Renal cortical epithelial cell (primary cell): Measurements from ENCODE around the gene IL6. TPM values are rescaled to one million over a fixed set of nuclear protein-coding genes. Genes with fewer than 3 reads are reported as not detected.
"Not testable (repeated sequence)": the region's sequence is repeated elsewhere in the genome, so short reads cannot be mapped to it uniquely, and the experiment has no call there.

ENCODE experiments used
- DNase-seq: peaks from one replicate; pipeline ENCODE4 v3.0.0-alpha.2; 2011; ENCODE audit warnings: low read depth
- total RNA-seq: library from RNA; depleted of rRNA; stranded (reverse); fragments of >200 nt; gene quantifications from 2 replicates; pipeline ENCODE4 v1.2.3, GENCODE V29; 2014

Gene IL6
- total RNA-seq: 52.3 and 84.2 TPM in 2 replicates

- peak; percentile 98 for DNase-seq
These were observed at the start of gene IL6 for GRCh38 chr7:22726907-22727713. TSS of gene IL6 (plus strand) at chr7:22727200. CDS start at chr7:22727263, 63 bp downstream.

GRCh38 chr7:22677263-22677662 is 49.7 kb upstream of the IL6 start:
- DNase-seq: not testable (repeated sequence)

- no peak for DNase-seq
These were observed 49.3 kb upstream of the IL6 start for GRCh38 chr7:22677680-22678079.

DNA sequence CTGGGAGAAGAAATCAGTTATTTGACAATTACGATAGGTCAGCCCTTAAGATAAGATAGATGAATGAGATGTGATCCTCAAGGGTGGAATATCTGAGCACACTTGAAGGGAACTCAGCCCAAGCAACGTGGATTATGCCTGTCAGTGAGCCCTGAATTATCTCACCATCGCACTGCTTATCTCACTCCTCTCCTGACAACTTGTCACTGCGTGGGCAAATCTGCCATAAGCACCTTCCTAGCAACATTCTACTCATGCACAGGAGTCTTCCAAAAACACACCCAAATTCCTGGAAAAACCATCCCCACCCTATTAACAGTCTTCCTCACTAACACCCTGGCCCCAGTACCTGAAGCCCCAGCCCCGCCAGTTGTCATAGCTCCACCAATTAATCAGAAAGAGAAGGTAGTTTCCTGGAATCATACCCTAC is 46.5 kb upstream of the IL6 start:
- DNase-seq: no peak

DNA sequence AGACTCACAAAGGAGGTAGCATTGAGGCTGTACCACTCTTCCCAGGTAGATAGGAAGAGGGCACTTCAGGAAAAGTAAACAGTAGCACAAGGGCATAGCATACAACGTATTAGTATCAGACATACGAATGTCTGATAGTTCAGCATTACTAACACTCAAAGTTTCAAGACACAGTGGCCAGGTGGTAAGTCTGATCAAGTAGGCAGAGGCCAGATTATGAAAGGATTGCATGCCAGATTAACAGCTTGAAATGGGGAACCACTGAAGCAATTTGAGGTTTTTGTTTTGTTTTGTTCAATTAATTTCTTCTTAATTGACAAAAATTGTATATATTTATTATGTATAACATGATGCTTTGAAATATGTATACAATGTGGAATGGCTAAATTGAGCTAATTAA is 45.7 kb upstream of the IL6 start:
- no peak for DNase-seq

DNA sequence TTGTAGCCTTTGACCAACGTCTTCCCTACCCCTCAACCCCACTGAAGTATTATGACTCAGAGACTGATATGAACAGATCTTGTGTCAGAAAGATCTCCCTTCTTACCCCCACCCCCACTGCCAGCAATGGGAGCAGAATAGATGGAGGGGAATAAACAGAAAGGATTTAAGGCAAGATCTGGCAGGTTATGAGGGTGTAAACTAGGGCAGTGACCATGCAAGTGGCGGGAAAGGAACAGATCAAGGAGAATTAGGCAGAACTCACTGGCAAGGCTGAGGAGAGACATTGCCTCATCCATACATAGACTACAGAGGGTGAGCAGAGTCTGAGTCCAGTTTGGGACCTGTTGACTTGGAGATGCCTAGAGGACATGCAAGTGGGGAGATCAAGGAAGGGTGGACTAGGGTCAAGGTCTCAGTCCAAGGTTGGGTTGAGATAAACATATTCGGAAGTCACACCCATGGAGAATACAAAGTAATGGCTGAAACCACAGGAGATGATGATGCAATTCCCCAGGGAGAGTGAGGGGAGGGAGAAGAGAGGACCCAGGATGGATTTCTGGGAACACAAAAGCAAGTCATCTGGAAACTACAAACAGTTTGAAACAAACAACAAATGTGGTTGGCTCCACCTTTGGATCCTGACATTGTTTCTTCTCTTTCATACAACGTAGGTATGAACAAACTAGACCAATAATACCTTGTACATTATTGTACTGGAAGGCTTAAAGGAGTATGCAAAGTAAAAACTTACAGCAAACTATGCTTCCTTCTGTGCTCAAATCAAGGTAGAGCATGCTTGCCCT is 44.9 kb upstream of the IL6 start:
- DNase-seq: no peak

- DNase-seq: no peak
These were observed 43.6 kb upstream of the IL6 start for GRCh38 chr7:22683379-22683778.

- no peak for DNase-seq
These were observed 40.4 kb upstream of the IL6 start for GRCh38 chr7:22686620-22687019.

GRCh38 chr7:22688084-22688483 is 38.9 kb upstream of the IL6 start:
- DNase-seq: no peak

- not testable (repeated sequence) for DNase-seq
These were observed 38.1 kb upstream of the IL6 start for GRCh38 chr7:22688934-22689333.

DNA sequence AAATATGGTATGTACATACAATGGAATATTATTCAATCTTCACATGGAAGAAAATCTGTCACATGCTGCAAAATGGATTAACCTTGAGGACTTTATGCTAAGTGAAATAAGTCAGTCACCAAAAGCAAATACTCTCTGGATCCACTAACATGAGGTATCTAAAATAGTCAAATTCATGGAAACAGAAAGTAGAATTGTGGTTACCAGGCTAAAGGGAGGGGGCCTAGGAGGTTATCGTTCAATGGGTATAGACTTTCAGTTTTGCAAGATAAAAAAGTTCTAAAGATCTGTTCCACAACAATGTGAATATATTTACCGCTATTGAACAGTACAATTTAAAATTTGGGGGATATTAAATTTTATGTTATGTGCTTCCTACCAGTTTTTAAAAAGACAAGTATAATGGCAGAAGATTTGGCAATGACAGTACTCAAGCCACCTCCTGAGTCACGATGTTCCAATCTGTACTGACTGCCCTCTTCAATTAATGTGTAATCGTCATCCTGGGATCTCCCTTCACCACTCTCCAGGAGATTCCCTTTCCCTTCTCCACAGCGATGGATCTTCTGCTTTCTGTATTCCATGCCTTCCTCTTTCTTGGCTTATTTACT is 32.3 kb upstream of the IL6 start:
- no peak for DNase-seq

DNA sequence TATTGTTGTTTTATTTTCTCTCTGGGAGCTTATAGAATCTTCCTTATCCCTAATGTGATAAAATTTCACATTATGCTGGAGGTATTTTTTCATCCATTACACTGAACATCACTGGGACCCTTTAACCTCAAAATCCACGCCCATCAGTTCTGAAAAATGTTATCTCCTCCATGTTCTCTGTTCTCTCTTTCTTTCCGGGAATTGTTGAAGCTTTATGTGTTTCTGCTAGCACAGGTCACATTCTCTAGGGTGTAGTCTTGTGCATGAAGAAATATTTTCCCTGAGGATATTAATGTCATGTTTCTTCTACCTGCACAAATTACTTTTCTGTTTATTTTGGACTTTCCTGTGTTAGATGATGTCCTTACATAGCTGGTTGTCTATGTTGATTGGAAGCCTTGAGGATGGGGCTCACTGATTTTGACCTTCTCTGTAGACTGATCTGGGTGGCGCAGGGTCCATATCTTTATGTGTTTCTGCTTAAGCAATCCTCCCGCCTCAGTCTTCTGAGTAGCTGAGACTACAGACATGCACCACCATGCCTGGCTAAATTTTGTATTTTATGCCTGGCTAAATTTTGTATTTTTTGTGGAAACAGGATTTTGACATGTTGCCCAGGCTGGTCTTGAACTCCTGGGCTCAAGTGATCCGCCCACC is 31.4 kb upstream of the IL6 start:
- no peak for DNase-seq

- DNase-seq: peak; percentile 44
These were observed 30.3 kb upstream of the IL6 start for GRCh38 chr7:22696541-22697228.

- no peak for DNase-seq
These were observed 29.6 kb upstream of the IL6 start for GRCh38 chr7:22697322-22697859.

- DNase-seq: no peak
These were observed 29.0 kb upstream of the IL6 start for GRCh38 chr7:22697876-22698606.

GRCh38 chr7:22698767-22699166 is 28.2 kb upstream of the IL6 start:
- no peak for DNase-seq

GRCh38 chr7:22700559-22701002 is 26.4 kb upstream of the IL6 start:
- DNase-seq: no peak

DNA sequence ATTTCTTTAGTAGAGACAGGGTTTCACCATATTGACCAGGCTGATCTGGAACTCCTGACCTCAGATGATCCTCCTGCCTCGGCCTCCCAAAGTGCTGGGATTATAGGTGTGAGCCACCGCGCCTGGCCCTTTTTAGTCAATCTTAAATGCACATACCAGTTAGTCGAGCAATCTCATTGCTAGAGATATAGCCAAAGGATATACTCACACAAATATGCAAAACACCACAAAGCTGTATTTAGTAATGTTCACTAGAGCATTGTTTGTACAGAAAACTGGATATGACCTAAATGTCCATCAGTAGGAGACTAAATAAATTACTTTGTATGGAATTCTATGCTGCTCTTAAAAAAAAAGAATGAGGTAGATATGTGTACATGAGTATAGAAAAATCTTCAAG is 24.5 kb upstream of the IL6 start:
- DNase-seq: no peak

DNA sequence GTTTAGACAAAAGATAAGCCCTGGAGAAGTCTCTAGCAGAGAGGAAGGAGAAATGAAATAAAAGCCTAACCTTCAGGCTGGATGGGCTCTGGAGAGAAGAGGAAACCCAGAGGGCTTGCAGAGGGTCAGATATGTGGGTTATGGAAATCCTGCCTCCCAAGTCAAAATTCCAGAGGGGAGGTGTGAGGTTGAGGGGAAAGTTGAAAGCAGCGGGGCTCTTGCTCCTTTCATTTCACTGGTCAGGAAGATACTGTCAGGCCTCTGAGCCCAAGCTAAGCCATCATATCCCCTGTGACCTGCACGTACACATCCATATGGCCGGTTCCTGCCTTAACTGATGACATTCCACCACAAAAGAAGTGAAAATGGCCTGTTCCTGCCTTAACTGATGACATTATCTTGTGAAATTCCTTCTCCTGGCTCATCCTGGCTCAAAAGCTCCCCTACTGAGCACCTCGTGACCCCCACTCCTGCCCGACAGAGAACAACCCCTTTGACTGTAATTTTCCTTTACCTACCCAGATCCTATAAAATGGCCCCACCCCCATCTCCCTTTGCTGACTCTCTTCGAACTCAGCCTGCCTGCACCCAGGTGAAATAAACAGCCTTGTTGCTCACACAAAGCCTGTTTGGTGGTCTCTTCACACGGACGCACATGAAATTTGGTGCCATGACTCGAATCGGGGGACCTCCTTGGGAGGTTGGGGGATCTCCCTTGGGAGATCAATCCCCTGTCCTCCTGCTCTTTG is 23.7 kb upstream of the IL6 start:
- DNase-seq: not testable (repeated sequence)
